Gastroesophageal sphincter (tissue), 4 donors: ENCODE data around the gene CPNE6. TPM values are rescaled to one million over a fixed set of nuclear protein-coding genes. Genes with fewer than 3 reads are reported as not detected.

Experiments
- ATAC-seq: fragments of 150-250 bp; one replicate; pipeline ENCODE4 v1.9.1; 2016; ENCODE audit warnings: mild to moderate bottlenecking, moderate library complexity
- H3K27ac ChIP-seq, 4 donors: fragments of 200-600 bp; sonication (generic) in 3 of 4; 1 replicate in 3 of 4; 2 replicates in 1 of 4; pipeline ENCODE4 v1.5.1; 2016 to 2019
- H3K27me3 ChIP-seq: fragments of 200-600 bp; sonication (generic); one replicate; pipeline ENCODE4 v1.5.1; 2019
- H3K36me3 ChIP-seq, 2 donors: fragments of 200-600 bp; sonication (generic); one replicate each; pipeline ENCODE4 v1.5.1; 2019; ENCODE audit warnings: control low read depth in 1 of 2
- H3K4me1 ChIP-seq, 3 donors: fragments of 200-600 bp; sonication (generic); 1 replicate in 2 of 3; 2 replicates in 1 of 3; pipeline ENCODE4 v1.5.1; 2016 to 2019; ENCODE audit warnings: control low read depth in 2 of 3
- H3K4me3 ChIP-seq, 2 donors: fragments of 200-600 bp; sonication (generic); one replicate each; pipeline ENCODE4 v1.5.1; 2019; ENCODE audit warnings: mild to moderate bottlenecking in 1 of 2, moderate library complexity in 1 of 2
- H3K9me3 ChIP-seq, 3 donors: fragments of 200-600 bp; sonication (generic); one replicate each; pipeline ENCODE4 v1.5.1; 2017 to 2019; ENCODE audit warnings: control low read depth in 2 of 3
- EP300 ChIP-seq: sonication (generic); formaldehyde crosslinking; IDR thresholded peaks from one replicate; pipeline ENCODE4 v1.6.1; 2017; ENCODE audit warnings: antibody characterized with exemption, mild to moderate bottlenecking
- POLR2A ChIP-seq, 2 donors: fragments of 450-650 bp; IDR thresholded peaks; one replicate each; pipeline ENCODE4 v1.6.1; 2017; ENCODE audit warnings: antibody characterized with exemption in 2 of 2, mild to moderate bottlenecking in 2 of 2, moderate library complexity in 1 of 2
- POLR2AphosphoS5 ChIP-seq: sonication (generic); formaldehyde crosslinking; IDR thresholded peaks from one replicate; pipeline ENCODE4 v1.6.1; 2017; ENCODE audit warnings: antibody characterized with exemption
- WGBS, 2 donors: methylation state at CpG; one replicate each; pipeline ENCODE4 v1.1.5; 2018; ENCODE audit warnings: low coverage in 1 of 2; 5-methylcytosine and 5-hydroxymethylcytosine counted together
- total RNA-seq, 4 donors: library from RNA; depleted of rRNA; stranded (reverse); fragments of >200 nt; gene quantifications; one replicate each; pipeline ENCODE4 v1.1.0, GENCODE V29; 2016
- TF ChIP-seq, protein P1 (sequence below), 4 experiments: fragments of 200-600 bp in 2 of 4; fragments of 450-650 bp in 2 of 4; sonication (generic) in 1 of 4; IDR thresholded peaks; one replicate each; pipeline ENCODE4 v1.5.1; 2017 to 2019; ENCODE audit warnings: antibody characterized with exemption in 4 of 4, mild to moderate bottlenecking in 2 of 4, moderate library complexity in 2 of 4

CPNE6 gene
- total RNA-seq, 4 donors from 2014 or later = 1.5 TPM; not detected in 3

DNA sequence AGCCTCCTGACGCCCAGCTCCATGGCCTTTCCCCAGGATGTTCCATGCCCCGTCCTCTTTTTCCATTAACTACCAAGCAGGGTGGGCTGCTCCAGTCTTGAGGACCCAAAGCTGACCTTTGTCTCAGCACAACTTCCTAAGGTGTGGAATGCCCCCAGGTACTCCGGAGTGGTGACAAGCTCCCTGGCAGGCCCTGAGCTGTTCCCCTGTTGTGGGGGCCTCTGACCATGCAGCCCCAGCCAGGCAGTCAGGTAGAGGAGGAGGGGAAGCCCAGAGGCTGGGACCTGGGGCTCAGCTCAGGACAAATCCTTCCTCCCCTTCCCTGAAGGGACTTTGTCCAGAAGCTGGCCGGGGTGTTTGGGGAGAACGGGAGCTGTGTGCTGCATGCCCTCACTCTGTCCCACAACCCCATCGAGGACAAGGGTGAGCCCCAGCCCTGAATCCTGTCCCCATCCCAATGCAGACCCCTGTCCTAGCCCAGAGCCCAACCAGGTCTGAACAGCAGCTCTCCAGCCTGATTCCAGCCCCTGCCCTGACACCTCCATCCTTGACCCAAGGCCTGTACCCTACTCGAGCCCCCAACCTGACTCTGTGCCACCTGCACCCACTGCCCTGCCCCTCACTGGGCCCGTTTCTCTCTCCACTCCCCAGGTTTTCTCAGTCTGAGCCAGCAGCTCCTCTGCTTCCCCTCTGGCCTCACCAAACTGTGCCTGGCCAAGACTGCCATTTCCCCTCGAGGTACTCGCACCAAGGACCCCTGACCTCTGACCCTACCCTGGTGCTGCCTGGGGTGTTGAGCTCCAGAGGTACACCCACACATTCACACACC, 15.2 kb upstream of the CPNE6 start:
- Histone ChIP-seq H3K36me3 (no peaks in the 10 kb centered on the region), H3K9me3 (no peaks in the 10 kb centered on the region), H3K4me3 (no peak overlapping the region), H3K27me3 (peaks cover 46% of the 10 kb centered on the region), H3K27ac (no peak overlapping the region), H3K4me1 (peaks cover 2 to 26% (median 8%) of the 10 kb centered on the region in 3 donors)
- 54 to 90% methylated on average over 2 to 4 of the region's 10 CpGs for WGBS, 2 donors
- TF ChIP-seq POLR2A (IDR thresholded peaks at IDR 0.05) = no peak
- TF ChIP-seq EP300 = no peak
- TF ChIP-seq POLR2AphosphoS5 = no peak
- TF ChIP-seq, protein P1, sequence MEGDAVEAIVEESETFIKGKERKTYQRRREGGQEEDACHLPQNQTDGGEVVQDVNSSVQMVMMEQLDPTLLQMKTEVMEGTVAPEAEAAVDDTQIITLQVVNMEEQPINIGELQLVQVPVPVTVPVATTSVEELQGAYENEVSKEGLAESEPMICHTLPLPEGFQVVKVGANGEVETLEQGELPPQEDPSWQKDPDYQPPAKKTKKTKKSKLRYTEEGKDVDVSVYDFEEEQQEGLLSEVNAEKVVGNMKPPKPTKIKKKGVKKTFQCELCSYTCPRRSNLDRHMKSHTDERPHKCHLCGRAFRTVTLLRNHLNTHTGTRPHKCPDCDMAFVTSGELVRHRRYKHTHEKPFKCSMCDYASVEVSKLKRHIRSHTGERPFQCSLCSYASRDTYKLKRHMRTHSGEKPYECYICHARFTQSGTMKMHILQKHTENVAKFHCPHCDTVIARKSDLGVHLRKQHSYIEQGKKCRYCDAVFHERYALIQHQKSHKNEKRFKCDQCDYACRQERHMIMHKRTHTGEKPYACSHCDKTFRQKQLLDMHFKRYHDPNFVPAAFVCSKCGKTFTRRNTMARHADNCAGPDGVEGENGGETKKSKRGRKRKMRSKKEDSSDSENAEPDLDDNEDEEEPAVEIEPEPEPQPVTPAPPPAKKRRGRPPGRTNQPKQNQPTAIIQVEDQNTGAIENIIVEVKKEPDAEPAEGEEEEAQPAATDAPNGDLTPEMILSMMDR (IDR thresholded peaks at IDR 0.05) = no peak
- ATAC-seq = no peak

- no peak overlapping the region for H3K4me3 ChIP-seq
- 57% methylated on average over 6 of the region's 8 CpGs; no CpG with 5 or more reads in 1 of the 2 donors for WGBS, 2 donors
- ATAC-seq = no peak
- H3K36me3 ChIP-seq = no peaks in the 10 kb centered on the region
- H3K4me1 ChIP-seq = peaks cover 2 to 20% (median 5%) of the 10 kb centered on the region in 3 donors
- H3K27ac ChIP-seq = no peak overlapping the region
- no peaks in the 10 kb centered on the region for H3K9me3 ChIP-seq
- TF ChIP-seq POLR2A (IDR thresholded peaks at IDR 0.05) (no peak), EP300 (no peak), POLR2AphosphoS5 (no peak)
- TF ChIP-seq, protein P1 (IDR thresholded peaks at IDR 0.05) = no peak
- H3K27me3 ChIP-seq = peaks cover 46% of the 10 kb centered on the region
These were observed 14.6 kb upstream of the CPNE6 start for GRCh38 chr14:24056800-24057184.

DNA sequence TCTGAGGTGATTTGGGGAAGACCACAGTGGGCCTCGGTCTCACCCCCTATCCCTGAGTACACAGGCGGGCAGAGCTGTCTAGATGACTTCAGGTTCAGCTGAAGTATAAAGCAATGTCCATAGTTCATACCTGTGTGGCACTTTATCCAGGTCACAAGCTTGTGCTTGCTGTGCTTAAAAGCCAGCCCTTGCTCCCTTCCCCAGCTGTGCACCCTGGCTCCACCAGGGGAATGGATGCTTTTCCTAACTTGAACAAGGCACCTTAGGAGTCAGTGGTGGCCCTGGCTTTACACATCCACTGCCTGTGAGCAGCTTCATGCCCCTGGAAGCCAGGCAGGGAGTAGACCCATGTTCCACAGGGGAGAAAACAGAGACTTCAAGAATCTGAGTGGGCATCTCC, 14.1 kb upstream of the CPNE6 start:
- TF ChIP-seq, protein P1 (IDR thresholded peaks at IDR 0.05) = no peak
- TF ChIP-seq EP300 = no peak
- Histone ChIP-seq H3K4me3 (no peak overlapping the region), H3K27ac (no peak overlapping the region), H3K27me3 (peaks cover 46% of the 10 kb centered on the region), H3K4me1 (peaks cover 2 to 15% (median 2%) of the 10 kb centered on the region in 3 donors), H3K9me3 (no peaks in the 10 kb centered on the region), H3K36me3 (no peaks in the 10 kb centered on the region)
- no CpG with 5 or more reads among the region's 2 CpGs for WGBS, 2 donors
- ATAC-seq = no peak

DNA sequence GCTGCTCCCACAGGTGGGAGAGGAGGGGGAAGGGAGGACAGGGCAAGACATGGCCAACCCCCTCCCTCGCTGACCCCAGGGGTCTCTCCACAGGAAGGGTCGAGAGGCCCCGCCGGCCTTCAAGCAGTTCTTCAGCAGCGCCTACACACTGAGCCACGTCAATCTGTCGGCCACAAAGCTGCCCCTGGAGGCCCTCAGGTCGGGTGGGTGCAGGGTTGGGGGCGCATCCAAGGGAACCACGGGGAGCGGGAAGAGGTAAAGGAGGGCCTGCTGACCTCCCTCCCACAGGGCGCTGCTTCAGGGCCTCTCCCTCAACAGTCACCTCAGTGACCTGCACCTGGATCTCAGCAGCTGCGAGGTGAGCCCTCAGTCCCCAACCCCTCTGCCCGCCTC, 13.5 kb upstream of the CPNE6 start:
- Histone ChIP-seq H3K4me1 (peaks cover 0 to 9% (median 0%) of the 10 kb centered on the region in 3 donors), H3K9me3 (no peaks in the 10 kb centered on the region), H3K36me3 (no peaks in the 10 kb centered on the region), H3K27ac (no peak overlapping the region), H3K4me3 (no peak overlapping the region), H3K27me3 (peaks cover 46% of the 10 kb centered on the region)
- no peak for ATAC-seq
- WGBS, 2 donors = 52 to 67% methylated on average over 1 to 2 of the region's 14 CpGs
- TF ChIP-seq POLR2A (IDR thresholded peaks at IDR 0.05) (no peak), POLR2AphosphoS5 (no peak), EP300 (no peak)
- TF ChIP-seq, protein P1 (IDR thresholded peaks at IDR 0.05) = no peak
